Esophagus squamous epithelium (tissue), 5 donors: ENCODE measurements around the gene ELMO1. TPM values are rescaled to one million over a fixed set of nuclear protein-coding genes. Genes with fewer than 3 reads are reported as not detected.

Source experiments
- DNase-seq: peaks from one replicate; lab custom pipeline; 2025; lab: John Stamatoyannopoulos, UW
- H3K27ac ChIP-seq, 4 donors: fragments of 200-600 bp; sonication (generic); one replicate each; pipeline ENCODE4 v1.5.1; 2016 to 2019; ENCODE audit warnings: mild to moderate bottlenecking in 1 of 4
- H3K27me3 ChIP-seq, 4 donors: fragments of 200-600 bp; sonication (generic); 1 replicate in 3 of 4; 2 replicates in 1 of 4; pipeline versions ENCODE4 v1.5.1 to v1.6.0; 2017 to 2021; ENCODE audit warnings: antibody characterized with exemption in 1 of 4
- H3K36me3 ChIP-seq, 3 donors: fragments of 200-600 bp; sonication (generic); one replicate each; pipeline ENCODE4 v1.5.1; 2016 to 2019
- H3K4me1 ChIP-seq, 3 donors: fragments of 200-600 bp; sonication (generic); one replicate each; pipeline ENCODE4 v1.5.1; 2017 to 2019
- H3K4me3 ChIP-seq, 4 donors: fragments of 200-600 bp; sonication (generic); 1 replicate in 3 of 4; 2 replicates in 1 of 4; pipeline ENCODE4 v1.5.1; 2016 to 2019; ENCODE audit warnings: mild to moderate bottlenecking in 2 of 4, moderate library complexity in 1 of 4
- H3K9me3 ChIP-seq, 3 donors: fragments of 200-600 bp; sonication (generic); one replicate each; pipeline ENCODE4 v1.5.1; 2016 to 2019
- POLR2A ChIP-seq, 4 donors: fragments of 450-650 bp; IDR thresholded peaks; one replicate each; pipeline ENCODE4 v1.6.1; 2017; ENCODE audit warnings: antibody characterized with exemption in 4 of 4, mild to moderate bottlenecking in 4 of 4, moderate library complexity in 3 of 4
- WGBS, 2 donors: methylation state at CpG; one replicate each; pipeline ENCODE4 v1.1.5; 2018; 5-methylcytosine and 5-hydroxymethylcytosine counted together
- intact Hi-C: fragments of 100-400 bp; cut with DNase I; formaldehyde crosslinking; loops from one replicate; pipeline ENCODE4 v1.15.0; 2022
- total RNA-seq, 4 donors: library from RNA; depleted of rRNA; stranded (reverse); fragments of >200 nt; gene quantifications; one replicate each; pipeline ENCODE4 v1.1.0, GENCODE V29; 2016
- TF ChIP-seq, protein P1 (sequence below), 6 experiments: fragments of 450-650 bp in 4 of 6; fragments of 200-600 bp in 2 of 6; sonication (generic) in 2 of 6; IDR thresholded peaks; one replicate each; pipeline ENCODE4 v1.5.1; 2016 to 2019; ENCODE audit warnings: antibody characterized with exemption in 6 of 6, mild to moderate bottlenecking in 4 of 6, moderate library complexity in 4 of 6
- donor health status: DM: yes; HTN: yes; CAD: no.

The ELMO1 gene
- total RNA-seq, 4 donors from 2014 or later = 0.68 to 36.6 (median 11.8) TPM

DNA sequence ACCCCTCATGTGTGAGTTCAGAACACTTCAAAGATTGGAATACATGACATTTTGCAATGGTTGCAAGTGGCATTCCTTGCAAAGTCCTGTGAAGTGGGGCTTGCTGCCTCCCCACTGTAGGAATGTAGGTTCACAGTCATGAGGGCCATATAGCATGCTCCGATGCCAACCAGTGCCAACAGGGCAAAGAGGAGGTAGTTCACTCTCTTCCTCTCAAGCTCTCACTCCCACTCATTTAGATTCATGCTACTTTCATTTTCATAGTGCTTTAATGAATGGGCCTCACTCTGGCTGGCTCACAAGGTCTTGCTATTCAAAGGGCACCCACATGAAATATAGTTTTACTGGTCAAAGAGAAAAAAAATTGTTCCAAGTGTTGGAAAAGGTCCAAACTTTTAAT, 554.5 kb downstream of the ELMO1 start:
- no peaks in the 10 kb centered on the region for H3K4me1 ChIP-seq
- no peaks in the 10 kb centered on the region for H3K9me3 ChIP-seq
- H3K27me3 ChIP-seq = no peaks in the 10 kb centered on the region
- TF ChIP-seq POLR2A (IDR thresholded peaks at IDR 0.05) = no peak
- TF ChIP-seq, protein P1, sequence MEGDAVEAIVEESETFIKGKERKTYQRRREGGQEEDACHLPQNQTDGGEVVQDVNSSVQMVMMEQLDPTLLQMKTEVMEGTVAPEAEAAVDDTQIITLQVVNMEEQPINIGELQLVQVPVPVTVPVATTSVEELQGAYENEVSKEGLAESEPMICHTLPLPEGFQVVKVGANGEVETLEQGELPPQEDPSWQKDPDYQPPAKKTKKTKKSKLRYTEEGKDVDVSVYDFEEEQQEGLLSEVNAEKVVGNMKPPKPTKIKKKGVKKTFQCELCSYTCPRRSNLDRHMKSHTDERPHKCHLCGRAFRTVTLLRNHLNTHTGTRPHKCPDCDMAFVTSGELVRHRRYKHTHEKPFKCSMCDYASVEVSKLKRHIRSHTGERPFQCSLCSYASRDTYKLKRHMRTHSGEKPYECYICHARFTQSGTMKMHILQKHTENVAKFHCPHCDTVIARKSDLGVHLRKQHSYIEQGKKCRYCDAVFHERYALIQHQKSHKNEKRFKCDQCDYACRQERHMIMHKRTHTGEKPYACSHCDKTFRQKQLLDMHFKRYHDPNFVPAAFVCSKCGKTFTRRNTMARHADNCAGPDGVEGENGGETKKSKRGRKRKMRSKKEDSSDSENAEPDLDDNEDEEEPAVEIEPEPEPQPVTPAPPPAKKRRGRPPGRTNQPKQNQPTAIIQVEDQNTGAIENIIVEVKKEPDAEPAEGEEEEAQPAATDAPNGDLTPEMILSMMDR (IDR thresholded peaks at IDR 0.05) = no peak
- 85 to 94% methylated on average over 1 of the region's 1 CpG for WGBS, 2 donors
- DNase-seq = no peak
- intact Hi-C loops = no loop called here
- no peak overlapping the region for H3K4me3 ChIP-seq
- H3K27ac ChIP-seq = no peak overlapping the region
- no peaks in the 10 kb centered on the region for H3K36me3 ChIP-seq

DNA sequence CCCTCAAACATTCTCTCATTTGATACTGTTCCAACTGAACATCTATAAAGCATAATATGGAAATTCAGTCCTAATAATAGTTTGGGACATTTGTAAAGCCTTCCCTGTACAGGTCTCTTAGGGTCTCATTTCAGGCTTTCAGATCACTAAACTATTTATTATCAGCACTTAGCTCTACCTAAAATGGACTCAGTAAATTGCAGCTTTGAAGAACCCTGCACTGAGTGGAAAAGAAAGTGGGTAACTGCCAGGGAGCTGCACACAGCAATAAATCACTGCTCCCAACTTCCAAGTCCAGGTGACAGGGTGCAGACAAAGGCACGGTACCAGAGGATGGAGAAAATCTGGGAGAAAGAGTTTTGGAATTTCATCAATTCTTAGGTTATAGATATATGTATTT, 559.5 kb downstream of the ELMO1 start:
- 39 to 63% methylated on average over 1 of the region's 1 CpG for WGBS, 2 donors
- H3K27me3 ChIP-seq = no peaks in the 10 kb centered on the region
- TF ChIP-seq POLR2A (IDR thresholded peaks at IDR 0.05) = no peak
- TF ChIP-seq, protein P1 (IDR thresholded peaks at IDR 0.05) = no peak
- no peaks in the 10 kb centered on the region for H3K9me3 ChIP-seq
- no peak for DNase-seq
- intact Hi-C loops = no loop called here
- H3K4me1 ChIP-seq = peaks cover 0 to 5% (median 0%) of the 10 kb centered on the region in 3 donors
- H3K27ac ChIP-seq = no peak overlapping the region
- H3K36me3 ChIP-seq = peaks cover 0 to 25% (median 0%) of the 10 kb centered on the region in 3 donors
- H3K4me3 ChIP-seq = no peak overlapping the region

GRCh38 chr7:36887969-36888368, 560.7 kb downstream of the ELMO1 start:
- H3K27me3 ChIP-seq = no peaks in the 10 kb centered on the region
- WGBS, 2 donors = 77 to 82% methylated on average over 2 of the region's 2 CpGs
- no peak overlapping the region for H3K27ac ChIP-seq
- H3K4me3 ChIP-seq = no peak overlapping the region
- H3K4me1 ChIP-seq = peaks cover 0 to 5% (median 0%) of the 10 kb centered on the region in 3 donors
- intact Hi-C loops = no loop called here
- no peak for DNase-seq
- peaks cover 0 to 25% (median 0%) of the 10 kb centered on the region in 3 donors for H3K36me3 ChIP-seq
- H3K9me3 ChIP-seq = no peaks in the 10 kb centered on the region
- TF ChIP-seq, protein P1 (IDR thresholded peaks at IDR 0.05) = no peak
- TF ChIP-seq POLR2A (IDR thresholded peaks at IDR 0.05) = no peak

DNA sequence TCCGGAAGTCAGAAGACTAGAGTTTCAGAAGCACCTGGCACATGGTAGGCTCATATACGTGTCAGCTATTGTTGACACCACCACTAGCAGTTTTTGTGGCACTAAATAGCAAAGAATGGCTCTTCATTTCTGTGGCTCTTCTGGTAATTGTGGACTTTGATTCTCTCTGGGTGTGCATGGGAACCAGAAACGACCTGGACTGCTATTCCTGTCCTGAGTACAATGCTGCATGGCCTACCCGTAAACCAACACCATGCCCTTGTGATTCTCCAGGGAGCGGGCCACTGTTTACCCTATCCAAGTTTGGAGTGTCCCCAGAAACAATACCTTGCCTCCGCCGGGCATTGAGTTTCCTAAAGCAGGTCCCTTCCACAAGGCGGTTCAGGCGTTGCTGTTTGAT, 561.4 kb downstream of the ELMO1 start:
- Histone ChIP-seq H3K27ac (no peak overlapping the region), H3K36me3 (peaks cover 0 to 25% (median 0%) of the 10 kb centered on the region in 3 donors), H3K4me3 (no peak overlapping the region), H3K4me1 (peaks cover 0 to 5% (median 0%) of the 10 kb centered on the region in 3 donors), H3K27me3 (no peaks in the 10 kb centered on the region), H3K9me3 (no peaks in the 10 kb centered on the region)
- DNase-seq = no peak
- TF ChIP-seq, protein P1 (IDR thresholded peaks at IDR 0.05) = no peak
- TF ChIP-seq POLR2A (IDR thresholded peaks at IDR 0.05) = no peak
- WGBS, 2 donors = 81 to 84% methylated on average over 6 to 9 of the region's 9 CpGs
- intact Hi-C loops = no loop called here

GRCh38 chr7:36884910-36885309, 563.8 kb downstream of the ELMO1 start:
- Histone ChIP-seq H3K27ac (no peak overlapping the region), H3K4me3 (no peak overlapping the region), H3K4me1 (peaks cover 0 to 19% (median 0%) of the 10 kb centered on the region in 3 donors), H3K36me3 (peaks cover 0 to 25% (median 0%) of the 10 kb centered on the region in 3 donors), H3K9me3 (no peaks in the 10 kb centered on the region), H3K27me3 (no peaks in the 10 kb centered on the region)
- no peak for DNase-seq
- 76 to 94% methylated on average over 5 of the region's 5 CpGs for WGBS, 2 donors
- intact Hi-C loops = no loop called here
- no peak for TF ChIP-seq POLR2A (IDR thresholded peaks at IDR 0.05)
- TF ChIP-seq, protein P1 (IDR thresholded peaks at IDR 0.05) = no peak
